IMR-90 (cell line): Measurements from ENCODE around the gene KIF18B. TPM values are rescaled to one million over a fixed set of nuclear protein-coding genes. Genes with fewer than 3 reads are reported as not detected.

ENCODE experiments used
- ATAC-seq: fragments of 200-7000 bp; cut with Tn5 transposase; 2 replicates; pipeline ENCODE4 v1.9.1; 2020; ENCODE audit warnings: low read depth, mild to moderate bottlenecking, moderate library complexity
- BruUV-seq: library from RNA; stranded (reverse); fragments of 400-500 nt; replicated peaks from 2 replicates; lab custom pipeline; 2021; lab: Mats Ljungman, UMichigan
- CTCF ChIA-PET: fragments of 300-600 bp; formaldehyde crosslinking; extraction: SDS; loops from one replicate; lab custom pipeline; 2021; ENCODE audit warnings: antibody characterized with exemption; lab: Yijun Ruan, JAX
- POLR2A ChIA-PET: fragments of 300-600 bp; sonication (Branson Sonifier 250); formaldehyde crosslinking; loops from one replicate; lab custom pipeline; 2022; ENCODE audit warnings: antibody characterized with exemption; ENCODE audit not compliant: unreplicated experiment; lab: Charles Lee
- DNase-seq: peaks from one replicate; pipeline ENCODE4 v3.0.0; 2013
- H2AFZ ChIP-seq: replicated peaks from 2 replicates; pipeline ENCODE3; 2013; ENCODE audit warnings: low read length, mild to moderate bottlenecking; ENCODE audit not compliant: poor library complexity
- H2AK5ac ChIP-seq: 2 replicates; pipeline ENCODE4 v1.6.1; 2013; ENCODE audit warnings: low read depth, low read length, inconsistent platforms
- H2AK9ac ChIP-seq: replicated peaks from 2 replicates; pipeline ENCODE3; 2013; ENCODE audit warnings: mild to moderate bottlenecking, low read depth, low read length, moderate library complexity; ENCODE audit not compliant: poor library complexity
- H2BK120ac ChIP-seq: 2 replicates; pipeline ENCODE4 v1.6.1; 2013; ENCODE audit warnings: low read depth, low read length, inconsistent platforms
- H2BK15ac ChIP-seq: 3 replicates; pipeline ENCODE4 v1.6.1; 2013; ENCODE audit warnings: low read depth, low read length, inconsistent platforms
- H2BK20ac ChIP-seq: 2 replicates; pipeline ENCODE4 v1.6.1; 2013; ENCODE audit warnings: low read depth, mild to moderate bottlenecking, inconsistent platforms, low read length, moderate library complexity
- H2BK5ac ChIP-seq: 2 replicates; pipeline ENCODE4 v1.6.1; 2013; ENCODE audit warnings: mild to moderate bottlenecking, low read depth, low read length, inconsistent platforms; ENCODE audit not compliant: poor library complexity, severe bottlenecking
- H3K14ac ChIP-seq: replicated peaks from 2 replicates; pipeline ENCODE4 v1.6.1; 2013; ENCODE audit warnings: low read depth, low read length, inconsistent platforms
- H3K18ac ChIP-seq: 2 replicates; pipeline ENCODE4 v1.6.1; 2013; ENCODE audit warnings: low read depth, low read length, control low read depth
- H3K23ac ChIP-seq: 2 replicates; pipeline ENCODE4 v1.6.1; 2013; ENCODE audit warnings: low read depth, low read length, inconsistent platforms
- H3K27ac ChIP-seq: 2 replicates; pipeline ENCODE4 v1.5.1; 2013; ENCODE audit warnings: mild to moderate bottlenecking, control low read depth, low read length; ENCODE audit not compliant: insufficient read depth
- H3K27me3 ChIP-seq: 2 replicates; pipeline ENCODE4 v1.6.1; 2013; ENCODE audit warnings: low read length; ENCODE audit not compliant: control insufficient read depth, insufficient read depth
- H3K36me3 ChIP-seq: 2 replicates; pipeline ENCODE4 v1.6.1; 2013; ENCODE audit warnings: low read length, mixed read lengths; ENCODE audit not compliant: control insufficient read depth, insufficient read depth
- H3K4ac ChIP-seq: 2 replicates; pipeline ENCODE4 v1.6.1; 2013; ENCODE audit warnings: low read depth, low read length, inconsistent platforms
- H3K4me1 ChIP-seq: 2 replicates; pipeline ENCODE4 v1.6.1; 2013; ENCODE audit warnings: low read length, mixed read lengths; ENCODE audit not compliant: control insufficient read depth, insufficient read depth
- H3K4me2 ChIP-seq: 2 replicates; pipeline ENCODE4 v1.6.1; 2013; ENCODE audit warnings: low read depth, mild to moderate bottlenecking, control low read depth, low read length, moderate library complexity
- H3K4me3 ChIP-seq: 2 replicates; pipeline ENCODE4 v1.5.1; 2013; ENCODE audit warnings: low read depth, mild to moderate bottlenecking, control low read depth, low read length, moderate library complexity; ENCODE audit not compliant: insufficient read depth
- H3K56ac ChIP-seq: 2 replicates; pipeline ENCODE4 v1.6.1; 2013; ENCODE audit warnings: low read length, inconsistent platforms; ENCODE audit not compliant: insufficient read depth; ENCODE audit errors: extremely low read depth
- H3K79me1 ChIP-seq, 2 experiments: 2 replicates each; pipeline ENCODE4 v1.6.1; 2013; ENCODE audit warnings: low read length in 2 of 2, inconsistent platforms in 1 of 2, low read depth in 1 of 2
- H3K9ac ChIP-seq: 2 replicates; pipeline ENCODE4 v1.6.1; 2013; ENCODE audit warnings: low read depth, low read length, control low read depth
- H3K9me1 ChIP-seq: 2 replicates; pipeline ENCODE4 v1.6.1; 2013; ENCODE audit warnings: low read length, inconsistent platforms; ENCODE audit not compliant: insufficient read depth
- H3K9me3 ChIP-seq: 2 replicates; pipeline ENCODE4 v1.6.1; 2013; ENCODE audit warnings: low read length; ENCODE audit not compliant: control insufficient read depth, insufficient read depth
- H4K20me1 ChIP-seq: 2 replicates; pipeline ENCODE4 v1.6.1; 2013; ENCODE audit warnings: low read length, inconsistent platforms; ENCODE audit not compliant: insufficient read depth
- H4K5ac ChIP-seq: 2 replicates; pipeline ENCODE4 v1.6.1; 2013; ENCODE audit warnings: mild to moderate bottlenecking, low read depth, low read length, control low read depth
- H4K8ac ChIP-seq, 2 experiments: 2 replicates each; pipeline ENCODE4 v1.6.1; 2013; ENCODE audit warnings: low read depth in 2 of 2, low read length in 2 of 2, control low read depth in 1 of 2, inconsistent platforms in 1 of 2
- H4K91ac ChIP-seq: 2 replicates; pipeline ENCODE4 v1.6.1; 2013; ENCODE audit warnings: low read depth, low read length, inconsistent platforms; ENCODE audit not compliant: insufficient read depth
- FOS ChIP-seq: fragments of 150-350 bp; IDR thresholded peaks from 2 replicates; pipeline ENCODE4 v1.6.1; 2016; ENCODE audit warnings: low read depth, low read length
- MAFK ChIP-seq: IDR thresholded peaks from 2 replicates; pipeline ENCODE4 v1.6.1; 2012; ENCODE audit warnings: low read depth, low read length, improper control_type of control experiment
- MAZ ChIP-seq: IDR thresholded peaks from 2 replicates; pipeline ENCODE4 v1.6.1; 2012; ENCODE audit warnings: low read depth, mild to moderate bottlenecking, low read length, improper control_type of control experiment, moderate library complexity, borderline replicate concordance
- POLR2A ChIP-seq: IDR thresholded peaks from 2 replicates; pipeline ENCODE4 v1.6.1; 2012; ENCODE audit warnings: mild to moderate bottlenecking, low read depth, low read length
- RCOR1 ChIP-seq: IDR thresholded peaks from 2 replicates; pipeline ENCODE4 v1.6.1; 2012; ENCODE audit warnings: mild to moderate bottlenecking, low read length, improper control_type of control experiment; ENCODE audit not compliant: insufficient replicate concordance
- RFX5 ChIP-seq: IDR thresholded peaks from 2 replicates; pipeline ENCODE4 v1.8.0; 2012; ENCODE audit warnings: low read depth, mild to moderate bottlenecking, low read length, moderate library complexity
- SMC3 ChIP-seq: fragments of 150-350 bp; IDR thresholded peaks from 2 replicates; pipeline ENCODE4 v1.6.1; 2016; ENCODE audit warnings: low read depth, mild to moderate bottlenecking, antibody characterized with exemption, low read length, moderate library complexity
- WGBS, 2 experiments: methylation state at CpG; one replicate each; pipeline versions ENCODE4 v1.1.5 to v1.1.7; 2013; ENCODE audit warnings: missing lambda C conversion rate in 2 of 2; ENCODE audit not compliant: insufficient read length in 1 of 2; ENCODE audit errors: extremely low coverage in 2 of 2; 5-methylcytosine and 5-hydroxymethylcytosine counted together
- dilution Hi-C: fragments of 300-500 bp; cut with HindIII; formaldehyde crosslinking; loops from one replicate; pipeline ENCODE4 v1.14.3; 2018; ENCODE audit warnings: low sequenced_read_pairs; ENCODE audit not compliant: unreplicated experiment
- in situ Hi-C: fragments of 300-500 bp; cut with MboI; formaldehyde crosslinking; loops from 3 replicates; pipeline ENCODE4 v1.14.3; 2019; ENCODE audit warnings: low sequenced_read_pairs, inconsistent platforms, mixed read lengths
- intact Hi-C: fragments of 100-400 bp; cut with micrococcal nuclease; formaldehyde crosslinking; loops from 2 replicates; pipeline ENCODE4 v1.10.0; 2022
- polyA plus RNA-seq, 3 experiments: library from polyadenylated mRNA; depleted of rRNA; stranded (reverse); fragments of >200 nt; gene quantifications; 2 replicates each; pipeline ENCODE4 v1.2.3, GENCODE V29; 2012; ENCODE audit warnings: low replicate concordance in 1 of 3
- total RNA-seq: library from RNA; depleted of rRNA; stranded (reverse); fragments of >200 nt; gene quantifications from 2 replicates; pipeline ENCODE4 v1.2.3, GENCODE V29; 2012

KIF18B gene
- total and polyA plus RNA-seq, 2 of the 4 experiments (the other 2 are of a cell fraction): 1.3 to 16.0 TPM

- H4K20me1 ChIP-seq: peaks cover 5% of the 10 kb centered on the region; the same call in 1 of the 2 replicates
- H4K8ac ChIP-seq: peak overlapping the region in 1 of 2 experiments; percentile 11; a peak in 1 of 4 replicates
- peaks cover 4% of the 10 kb centered on the region; the same call in 1 of the 2 replicates for H3K27me3 ChIP-seq
- H2BK120ac ChIP-seq: peak overlapping the region; percentile 56
- no peak for DNase-seq
- POLR2A ChIA-PET: no interaction called here
- H2BK5ac ChIP-seq: no peak overlapping the region
- H4K5ac ChIP-seq: peak overlapping the region; percentile 40; the same call in 1 of the 2 replicates
- BruUV-seq: no TSS peak
- no peak overlapping the region; the same call in 1 of the 2 replicates for H3K23ac ChIP-seq
- peak overlapping the region; percentile 50; the same call in 1 of the 2 replicates for H3K18ac ChIP-seq
- H4K91ac ChIP-seq: 0 out of 2 replicates have a peak overlapping the region, but pooled peaks have one; percentile 10
- peak overlapping the region; percentile 24 for H3K4ac ChIP-seq
- ATAC-seq: 0 out of 2 replicates have a peak, but pooled peaks have one; percentile 2
- CTCF ChIA-PET: no interaction called here
- H2BK15ac ChIP-seq: peak overlapping the region; percentile 9; the same call in 2 of the 3 replicates
- H3K9me1 ChIP-seq: peaks cover 23% of the 10 kb centered on the region
- H3K9me3 ChIP-seq: no peaks in the 10 kb centered on the region
- dilution Hi-C loops: no loop called here
- peak overlapping the region; percentile 20 for H2AK9ac ChIP-seq
- in situ Hi-C loops: no loop called here
- intact Hi-C loops: loop anchor here (2.0 kb wide), 1 partner anchor 41 kb away; no protein-coding TSS in a partner anchor
- no peaks in the 10 kb centered on the region for H3K36me3 ChIP-seq
- TF ChIP-seq SMC3 (no peak), RCOR1 (no peak), FOS (no peak), POLR2A (no peak), MAZ (no peak), RFX5 (no peak), MAFK (no peak)
- no peak overlapping the region for H3K4me2 ChIP-seq
- no CpG with 5 or more reads among the region's 7 CpGs for WGBS, 2 experiments
- peak overlapping the region; percentile 86 for H2AK5ac ChIP-seq
- H3K27ac ChIP-seq: no peak overlapping the region
- H2BK20ac ChIP-seq: peak overlapping the region; percentile 60; the same call in 1 of the 2 replicates
- no peak overlapping the region for H2AFZ ChIP-seq
- peaks cover 39% of the 10 kb centered on the region for H3K4me1 ChIP-seq
- peaks cover 0 to 6% of the 10 kb centered on the region in 2 experiments; a peak in 1 of 4 replicates for H3K79me1 ChIP-seq
- no peak overlapping the region for H3K9ac ChIP-seq
- no peak overlapping the region for H3K56ac ChIP-seq
- no peak overlapping the region for H3K4me3 ChIP-seq
- H3K14ac ChIP-seq: 0 out of 2 replicates have a peak overlapping the region, but pooled peaks have one; percentile 38
These were observed 30.4 kb upstream of the KIF18B start for GRCh38 chr17:44977814-44978550.
